ENCODE data around the gene DEFB113. TPM values are rescaled to one million over a fixed set of nuclear protein-coding genes. Genes with fewer than 3 reads are reported as not detected.

DEFB113 gene
- polyA plus RNA-seq, 1 donor from 2014 or later, result not detected

DNA sequence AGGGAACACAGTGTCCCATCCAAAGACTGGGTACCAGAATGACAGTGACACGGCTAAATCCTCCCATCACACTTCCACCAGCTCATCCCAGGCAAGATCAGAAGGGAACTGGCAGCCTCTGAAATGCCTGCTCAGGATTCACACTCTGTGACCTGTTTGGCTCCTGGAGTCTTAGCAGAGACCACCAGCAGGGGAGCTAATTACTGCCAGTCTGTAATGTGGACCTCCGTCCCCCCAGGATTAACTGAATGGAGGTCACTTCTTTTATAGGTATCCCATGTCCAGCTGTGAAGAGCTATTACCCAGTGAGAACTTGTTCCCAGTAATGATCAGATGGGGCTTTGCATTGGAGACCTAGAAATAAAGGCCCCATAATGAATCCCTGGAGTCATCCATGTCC lies 50.6 kb downstream of the DEFB113 start:
- Histone ChIP-seq H3K4me2 (ENCODE audit: low read length) (no peak overlapping the region), H3K9ac (ENCODE audit: low read length) (no peak overlapping the region)

More for the DNA sequence above, 50.6 kb downstream of the DEFB113 start:
- Histone ChIP-seq H3K36me3 (ENCODE audit: insufficient read depth, low read length) (no peaks in the 10 kb centered on the region), H4K20me1 (ENCODE audit: insufficient read depth) (no peaks in the 10 kb centered on the region), H3K79me2 (replicated peaks; ENCODE audit: insufficient read depth, low read length) (no peaks in the 10 kb centered on the region), H3K27me3 (ENCODE audit: insufficient read depth, low read depth, low read length) (no peaks in the 10 kb centered on the region), H3F3A (ENCODE audit: insufficient read depth, low read length, poor library complexity, severe bottlenecking) (no peaks in the 10 kb centered on the region), H3K4me3 (ENCODE audit: low read length) (no peak overlapping the region), H3K27ac (ENCODE audit: low read length) (no peak overlapping the region), H3K9me3 (ENCODE audit: low read length) (no peaks in the 10 kb centered on the region), H2AFZ (ENCODE audit: low read depth, low read length) (no peak overlapping the region), H3K9me2 (ENCODE audit: insufficient read depth, low read length) (no peaks in the 10 kb centered on the region)
- TF ChIP-seq, protein P1, sequence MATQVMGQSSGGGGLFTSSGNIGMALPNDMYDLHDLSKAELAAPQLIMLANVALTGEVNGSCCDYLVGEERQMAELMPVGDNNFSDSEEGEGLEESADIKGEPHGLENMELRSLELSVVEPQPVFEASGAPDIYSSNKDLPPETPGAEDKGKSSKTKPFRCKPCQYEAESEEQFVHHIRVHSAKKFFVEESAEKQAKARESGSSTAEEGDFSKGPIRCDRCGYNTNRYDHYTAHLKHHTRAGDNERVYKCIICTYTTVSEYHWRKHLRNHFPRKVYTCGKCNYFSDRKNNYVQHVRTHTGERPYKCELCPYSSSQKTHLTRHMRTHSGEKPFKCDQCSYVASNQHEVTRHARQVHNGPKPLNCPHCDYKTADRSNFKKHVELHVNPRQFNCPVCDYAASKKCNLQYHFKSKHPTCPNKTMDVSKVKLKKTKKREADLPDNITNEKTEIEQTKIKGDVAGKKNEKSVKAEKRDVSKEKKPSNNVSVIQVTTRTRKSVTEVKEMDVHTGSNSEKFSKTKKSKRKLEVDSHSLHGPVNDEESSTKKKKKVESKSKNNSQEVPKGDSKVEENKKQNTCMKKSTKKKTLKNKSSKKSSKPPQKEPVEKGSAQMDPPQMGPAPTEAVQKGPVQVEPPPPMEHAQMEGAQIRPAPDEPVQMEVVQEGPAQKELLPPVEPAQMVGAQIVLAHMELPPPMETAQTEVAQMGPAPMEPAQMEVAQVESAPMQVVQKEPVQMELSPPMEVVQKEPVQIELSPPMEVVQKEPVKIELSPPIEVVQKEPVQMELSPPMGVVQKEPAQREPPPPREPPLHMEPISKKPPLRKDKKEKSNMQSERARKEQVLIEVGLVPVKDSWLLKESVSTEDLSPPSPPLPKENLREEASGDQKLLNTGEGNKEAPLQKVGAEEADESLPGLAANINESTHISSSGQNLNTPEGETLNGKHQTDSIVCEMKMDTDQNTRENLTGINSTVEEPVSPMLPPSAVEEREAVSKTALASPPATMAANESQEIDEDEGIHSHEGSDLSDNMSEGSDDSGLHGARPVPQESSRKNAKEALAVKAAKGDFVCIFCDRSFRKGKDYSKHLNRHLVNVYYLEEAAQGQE (IDR thresholded peaks at IDR 0.05; ENCODE audit: borderline replicate concordance), result no peak
- TF ChIP-seq EP300 (conservative IDR thresholded peaks at IDR 0.05; ENCODE audit: poor library complexity, severe bottlenecking), result no peak

Other genes starting within 250 kb of the DEFB113 start
- gene CRISP3, start 225.2 kb downstream of the DEFB113 start, polyA plus RNA-seq, result not detected in 2 replicates
- not detected in 2 replicates for gene PGK2, start 182.3 kb downstream of the DEFB113 start, polyA plus RNA-seq
- not detected in 2 replicates for gene CRISP1, start 103.1 kb downstream of the DEFB113 start, polyA plus RNA-seq
- gene DEFB114, start 5.5 kb downstream of the DEFB113 start, polyA plus RNA-seq, result not detected in 2 replicates
- gene DEFB110, start 52.4 kb upstream of the DEFB113 start, polyA plus RNA-seq, result not detected in 2 replicates
- gene DEFB112, start 80.3 kb upstream of the DEFB113 start, polyA plus RNA-seq, result not detected in 2 replicates